HFFc6 (cell line): Measurements from ENCODE around the gene PRXL2B. TPM values are rescaled to one million over a fixed set of nuclear protein-coding genes. Genes with fewer than 3 reads are reported as not detected.

Source experiments
- DNase-seq: peaks from one replicate; pipeline ENCODE4 v3.0.0-alpha.2; 2018
- H3K27ac Mint-ChIP-seq: 2 replicates; pipeline ENCODE4 v1.8.0; 2020; ENCODE audit warnings: mild to moderate bottlenecking, mixed read lengths
- H3K27me3 Mint-ChIP-seq: 2 replicates; pipeline ENCODE4 v1.8.0; 2021; ENCODE audit warnings: mild to moderate bottlenecking, moderate library complexity, mixed read lengths; ENCODE audit not compliant: insufficient read depth
- H3K36me3 Mint-ChIP-seq: 2 replicates; pipeline ENCODE4 v1.8.0; 2021; ENCODE audit warnings: low read depth, mixed read lengths
- H3K4me1 Mint-ChIP-seq: 2 replicates; pipeline ENCODE4 v1.8.0; 2020; ENCODE audit warnings: low read depth, mixed read lengths
- H3K4me3 Mint-ChIP-seq: 2 replicates; pipeline ENCODE4 v1.8.0; 2020; ENCODE audit warnings: mild to moderate bottlenecking, moderate library complexity, mixed read lengths
- H3K9me3 Mint-ChIP-seq: 2 replicates; pipeline ENCODE4 v1.8.0; 2020; ENCODE audit warnings: mild to moderate bottlenecking, mixed read lengths
- CTCF ChIP-seq: fragments of 200-600 bp; sonication (generic); IDR thresholded peaks from 2 replicates; pipeline ENCODE4 v1.5.0; 2021; ENCODE audit warnings: antibody characterized with exemption, mild to moderate bottlenecking
- total RNA-seq, 6 experiments: library from RNA; stranded (reverse); fragmentation: NEBNext Ultra II Directional; extraction: Animal tissue kit (Norgen Biotek cat#: 25700); gene quantifications; 2 replicates in 1 of 6; 3 replicates in 5 of 6; pipeline ENCODE4 v1.2.3, GENCODE V29; 2021

The PRXL2B gene
- total RNA-seq, 6 experiments from 2014 or later, result 27.1 to 38.9 (median 34.7) TPM

GRCh38 chr1:2580691-2581090 is 5.9 kb upstream of the PRXL2B start:
- Mint-ChIP-seq H3K4me3 (no peak overlapping the region), H3K4me1 (peaks cover 13% of the 10 kb centered on the region; the same call in 1 of the 2 replicates)

GRCh38 chr1:2582391-2582790 is 4.2 kb upstream of the PRXL2B start:
- DNase-seq, result no peak
- TF ChIP-seq CTCF, result no peak
- Mint-ChIP-seq H3K27me3 (peaks cover 9% of the 10 kb centered on the region), H3K4me1 (peaks cover 13% of the 10 kb centered on the region; the same call in 1 of the 2 replicates), H3K9me3 (no peaks in the 10 kb centered on the region), H3K4me3 (no peak overlapping the region), H3K27ac (no peak overlapping the region), H3K36me3 (no peaks in the 10 kb centered on the region)

More at GRCh38 chr1:2580691-2581090, 5.9 kb upstream of the PRXL2B start:
- Mint-ChIP-seq H3K36me3 (no peaks in the 10 kb centered on the region), H3K27ac (no peak overlapping the region), H3K27me3 (peaks cover 9% of the 10 kb centered on the region), H3K9me3 (no peaks in the 10 kb centered on the region)
- no peak for DNase-seq
- no peak for TF ChIP-seq CTCF

- H3K9me3 Mint-ChIP-seq, result no peaks in the 10 kb centered on the region
- H3K27ac Mint-ChIP-seq, result no peak overlapping the region
- 0 out of 2 replicates have a peak, but pooled peaks have one; percentile 7 for TF ChIP-seq CTCF
- H3K27me3 Mint-ChIP-seq, result peaks cover 9% of the 10 kb centered on the region
- no peaks in the 10 kb centered on the region for H3K36me3 Mint-ChIP-seq
- H3K4me1 Mint-ChIP-seq, result peaks cover 13% of the 10 kb centered on the region; the same call in 1 of the 2 replicates
- no peak for DNase-seq
- H3K4me3 Mint-ChIP-seq, result no peak overlapping the region
Measured at GRCh38 chr1:2583331-2583791, 3.2 kb upstream of the PRXL2B start.

GRCh38 chr1:2583871-2584351 is 2.7 kb upstream of the PRXL2B start:
- DNase-seq, result no peak
- 0 out of 2 replicates have a peak, but pooled peaks have one; percentile 1 for TF ChIP-seq CTCF
- no peaks in the 10 kb centered on the region for H3K36me3 Mint-ChIP-seq
- no peak overlapping the region for H3K27ac Mint-ChIP-seq
- no peak overlapping the region for H3K4me3 Mint-ChIP-seq
- H3K4me1 Mint-ChIP-seq, result peaks cover 13% of the 10 kb centered on the region; the same call in 1 of the 2 replicates
- H3K27me3 Mint-ChIP-seq, result peaks cover 9% of the 10 kb centered on the region
- no peaks in the 10 kb centered on the region for H3K9me3 Mint-ChIP-seq

- peak overlapping the region; percentile 88 for H3K4me3 Mint-ChIP-seq
- H3K27ac Mint-ChIP-seq, result no peak overlapping the region
- H3K36me3 Mint-ChIP-seq, result no peaks in the 10 kb centered on the region
- H3K27me3 Mint-ChIP-seq, result peaks cover 9% of the 10 kb centered on the region
- no peak for TF ChIP-seq CTCF
- H3K4me1 Mint-ChIP-seq, result peaks cover 13% of the 10 kb centered on the region; the same call in 1 of the 2 replicates
- no peak for DNase-seq
- no peaks in the 10 kb centered on the region for H3K9me3 Mint-ChIP-seq
Measured at GRCh38 chr1:2584686-2585317, 1.8 kb upstream of the PRXL2B start.
